Breast epithelium (tissue), 3 donors: ENCODE measurements around the gene S100A4.
"Not testable (repeated sequence)": the region's sequence is repeated elsewhere in the genome, so short reads cannot be mapped to it uniquely, and the experiment has no call there.

Source experiments
- CTCF ChIP-seq, 3 donors: fragments of 450-650 bp; IDR thresholded peaks; one replicate each; pipeline ENCODE4 v1.5.1; 2016 to 2017; ENCODE audit warnings: antibody characterized with exemption in 3 of 3, mild to moderate bottlenecking in 3 of 3, moderate library complexity in 3 of 3
- POLR2A ChIP-seq: fragments of 450-650 bp; IDR thresholded peaks from one replicate; pipeline ENCODE4 v1.6.1; 2016; ENCODE audit warnings: antibody characterized with exemption, mild to moderate bottlenecking, moderate library complexity

- not testable (repeated sequence) for TF ChIP-seq CTCF (IDR thresholded peaks at IDR 0.05); POLR2A
Measured at GRCh38 chr1:153582836-153583235, 37.2 kb upstream of the S100A4 start.
